ENCODE results near the gene TPCN1.

TPCN1 gene

GRCh38 chr12:113224955-113225354 lies 3.7 kb downstream of the TPCN1 start:
- no peak for DNase-seq (ENCODE audit: low read depth in 2 of 2)

GRCh38 chr12:113226696-113227568 lies 5.7 kb downstream of the TPCN1 start:
- DNase-seq (ENCODE audit: low read depth in 2 of 2) = no peak

- DNase-seq (ENCODE audit: low read depth in 2 of 2) = no peak
These were observed 6.6 kb downstream of the TPCN1 start for GRCh38 chr12:113227686-113228391.

- no peak for DNase-seq (ENCODE audit: low read depth in 2 of 2)
These were observed 7.2 kb downstream of the TPCN1 start for GRCh38 chr12:113228394-113229028.

- no peak for DNase-seq (ENCODE audit: low read depth in 2 of 2)
These were observed 9.3 kb downstream of the TPCN1 start for GRCh38 chr12:113230315-113231234.

GRCh38 chr12:113231235-113232088 lies 10.2 kb downstream of the TPCN1 start:
- no peak for DNase-seq (ENCODE audit: low read depth in 2 of 2)

GRCh38 chr12:113232089-113232839 lies 11.0 kb downstream of the TPCN1 start:
- DNase-seq (ENCODE audit: low read depth in 2 of 2) = no peak

GRCh38 chr12:113232840-113233585 lies 11.7 kb downstream of the TPCN1 start:
- DNase-seq (ENCODE audit: low read depth in 2 of 2) = peak; percentile 23 to 31

- DNase-seq (ENCODE audit: low read depth in 2 of 2) = no peak
These were observed 12.7 kb downstream of the TPCN1 start for GRCh38 chr12:113233967-113234366.

GRCh38 chr12:113234483-113234882 lies 13.2 kb downstream of the TPCN1 start:
- DNase-seq (ENCODE audit: low read depth in 2 of 2) = no peak

- no peak for DNase-seq (ENCODE audit: low read depth in 2 of 2)
These were observed 14.7 kb downstream of the TPCN1 start for GRCh38 chr12:113235976-113236375.

- no peak for DNase-seq (ENCODE audit: low read depth in 2 of 2)
These were observed 15.5 kb downstream of the TPCN1 start for GRCh38 chr12:113236539-113237399.

- DNase-seq (ENCODE audit: low read depth in 2 of 2) = no peak
These were observed 16.5 kb downstream of the TPCN1 start for GRCh38 chr12:113237748-113238147.

- DNase-seq (ENCODE audit: low read depth in 2 of 2) = no peak
These were observed 17.0 kb downstream of the TPCN1 start for GRCh38 chr12:113238309-113238708.

GRCh38 chr12:113239288-113239771 lies 18.1 kb downstream of the TPCN1 start:
- DNase-seq (ENCODE audit: low read depth in 2 of 2) = no peak

GRCh38 chr12:113239811-113240331 lies 18.6 kb downstream of the TPCN1 start:
- DNase-seq (ENCODE audit: low read depth in 2 of 2) = no peak

GRCh38 chr12:113240395-113240794 lies 19.1 kb downstream of the TPCN1 start:
- DNase-seq (ENCODE audit: low read depth in 2 of 2) = no peak

Data from stimulated activated CD4-positive, alpha-beta T cell treated with anti-CD3 and anti-CD28 coated beads, Interleukin-1b, Interleukin-23, amount 100 ng/mL, for 1 hour (primary cell).